Type B pancreatic cell (in vitro differentiated cells): ENCODE data around the gene SPEG. TPM values are rescaled to one million over a fixed set of nuclear protein-coding genes. Genes with fewer than 3 reads are reported as not detected.
A peak's percentile ranks its signal among the peaks of the same experiment; 100 is the strongest.

Experiments used
- DNase-seq: peaks from one replicate; pipeline ENCODE4 v3.0.0; 2021; ENCODE audit warnings: mixed read lengths; ENCODE audit not compliant: unreplicated experiment; ENCODE audit errors: extremely low spot score
- H3K27ac Mint-ChIP-seq: 2 replicates; pipeline ENCODE4 v1.8.0; 2021; ENCODE audit warnings: mild to moderate bottlenecking, mixed read lengths
- H3K27me3 Mint-ChIP-seq: 2 replicates; pipeline ENCODE4 v1.8.0; 2021; ENCODE audit warnings: mixed read lengths
- H3K36me3 Mint-ChIP-seq: 2 replicates; pipeline ENCODE4 v1.8.0; 2021; ENCODE audit warnings: mixed read lengths
- H3K4me1 Mint-ChIP-seq: one replicate; pipeline ENCODE4 v1.8.0; 2021; ENCODE audit warnings: mixed read lengths; ENCODE audit not compliant: unreplicated experiment
- H3K4me3 Mint-ChIP-seq: 2 replicates; pipeline ENCODE4 v1.8.0; 2021; ENCODE audit warnings: mild to moderate bottlenecking, mixed read lengths
- H3K9me3 Mint-ChIP-seq: 2 replicates; pipeline ENCODE4 v1.8.0; 2021; ENCODE audit warnings: mixed read lengths
- CTCF ChIP-seq: fragments of 200-600 bp; sonication (generic); conservative IDR thresholded peaks from 2 replicates; pipeline ENCODE4 v1.5.0; 2021; ENCODE audit warnings: antibody characterized with exemption, mild to moderate bottlenecking
- total RNA-seq: library from RNA; stranded (reverse); gene quantifications from 2 replicates; pipeline ENCODE4 v1.2.1, GENCODE V29; 2021; ENCODE audit warnings: low replicate concordance

The SPEG gene
- total RNA-seq, 1 donor from 2014 or later: 49.4 TPM

- H3K9me3 Mint-ChIP-seq: no peaks in the 10 kb centered on the region
- DNase-seq: no peak
- no peak for TF ChIP-seq CTCF
- no peaks in the 10 kb centered on the region for H3K36me3 Mint-ChIP-seq
- no peak overlapping the region for H3K27ac Mint-ChIP-seq
- peaks cover 45% of the 10 kb centered on the region for H3K27me3 Mint-ChIP-seq
- no peak overlapping the region for H3K4me3 Mint-ChIP-seq
- H3K4me1 Mint-ChIP-seq: peaks cover 11% of the 10 kb centered on the region
These were observed 97.7 kb downstream of the SPEG start for GRCh38 chr2:219532378-219532649.

GRCh38 chr2:219533930-219534661 is 99.5 kb downstream of the SPEG start:
- DNase-seq: no peak
- H3K27ac Mint-ChIP-seq: no peak overlapping the region
- H3K36me3 Mint-ChIP-seq: no peaks in the 10 kb centered on the region
- peaks cover 1% of the 10 kb centered on the region for H3K4me1 Mint-ChIP-seq
- H3K9me3 Mint-ChIP-seq: no peaks in the 10 kb centered on the region
- TF ChIP-seq CTCF: no peak
- peaks cover 30% of the 10 kb centered on the region for H3K27me3 Mint-ChIP-seq
- no peak overlapping the region for H3K4me3 Mint-ChIP-seq

- DNase-seq: no peak
- peaks cover 3% of the 10 kb centered on the region for H3K36me3 Mint-ChIP-seq
- TF ChIP-seq CTCF: no peak
- no peak overlapping the region for H3K27ac Mint-ChIP-seq
- H3K4me1 Mint-ChIP-seq: no peaks in the 10 kb centered on the region
- no peaks in the 10 kb centered on the region for H3K9me3 Mint-ChIP-seq
- peaks cover 7% of the 10 kb centered on the region for H3K27me3 Mint-ChIP-seq
- no peak overlapping the region for H3K4me3 Mint-ChIP-seq
These were observed 101.8 kb downstream of the SPEG start for GRCh38 chr2:219536425-219536824.

- Mint-ChIP-seq H3K4me3 (no peak overlapping the region), H3K36me3 (peaks cover 3% of the 10 kb centered on the region), H3K9me3 (no peaks in the 10 kb centered on the region), H3K27ac (peak overlapping the region; percentile 63), H3K27me3 (peaks cover 4% of the 10 kb centered on the region), H3K4me1 (no peaks in the 10 kb centered on the region)
- no peak for DNase-seq
- TF ChIP-seq CTCF: no peak
These were observed 102.3 kb downstream of the SPEG start for GRCh38 chr2:219536967-219537366.

DNA sequence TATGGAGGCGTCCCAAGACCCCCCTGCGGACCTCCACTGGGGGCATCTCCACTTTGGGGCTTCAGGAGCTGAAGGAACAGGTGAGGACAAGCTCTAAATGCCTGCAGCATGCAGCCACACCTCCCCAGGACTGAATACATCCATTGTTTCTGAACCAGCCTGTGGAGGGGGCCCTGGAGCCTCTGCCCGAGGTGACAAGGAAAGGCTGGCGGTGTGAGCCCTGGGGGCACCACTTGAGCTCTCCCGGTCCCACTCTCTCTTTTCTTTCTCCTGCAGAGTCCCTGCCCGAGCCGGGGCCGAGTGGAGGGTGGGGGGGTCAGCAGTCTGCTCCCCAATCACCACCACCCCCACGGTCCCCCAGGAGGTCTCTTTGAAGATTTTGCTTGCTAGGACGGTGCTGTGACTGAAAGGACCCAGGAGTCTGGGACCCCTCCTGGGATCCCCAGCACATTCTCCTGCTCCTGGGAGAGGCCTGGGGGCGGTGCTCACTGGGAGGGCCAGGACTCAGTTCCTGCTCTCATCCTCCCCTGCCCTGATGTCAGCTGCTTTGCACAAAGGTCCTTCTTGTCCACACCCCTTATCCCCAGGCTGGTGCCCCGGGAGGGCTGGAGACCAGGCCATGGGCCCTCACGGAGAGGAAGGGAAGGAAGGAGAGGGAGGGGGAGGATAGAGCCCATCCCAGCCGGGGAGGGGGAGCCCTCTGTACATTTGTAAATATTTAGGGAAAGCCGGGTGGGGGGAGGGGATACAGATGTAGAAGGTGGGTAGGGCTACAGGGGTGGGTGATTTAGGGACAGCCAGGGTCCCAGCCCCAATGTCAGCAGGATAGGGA is 103.2 kb downstream of the SPEG start:
- H3K9me3 Mint-ChIP-seq: no peaks in the 10 kb centered on the region
- H3K4me1 Mint-ChIP-seq: peaks cover 8% of the 10 kb centered on the region
- H3K36me3 Mint-ChIP-seq: peaks cover 3% of the 10 kb centered on the region
- DNase-seq: no peak
- H3K27me3 Mint-ChIP-seq: no peaks in the 10 kb centered on the region
- H3K27ac Mint-ChIP-seq: no peak overlapping the region
- no peak for TF ChIP-seq CTCF
- no peak overlapping the region for H3K4me3 Mint-ChIP-seq
